Coronary artery (tissue), 2 donors: ENCODE results near the gene WDFY4.

Experiments
- DNase-seq: peaks from one replicate; pipeline ENCODE4 v3.0.0-alpha.2; 2017; ENCODE audit warnings: low spot score
- H3K27ac ChIP-seq, 2 donors: fragments of 200-600 bp; sonication (generic); one replicate each; pipeline ENCODE4 v1.5.1; 2016 to 2019
- H3K4me3 ChIP-seq: fragments of 200-600 bp; sonication (generic); 2 replicates; pipeline ENCODE4 v1.5.1; 2016; ENCODE audit warnings: mild to moderate bottlenecking, moderate library complexity
- TF ChIP-seq, protein P1 (sequence below): fragments of 200-600 bp; sonication (generic); IDR thresholded peaks from one replicate; pipeline ENCODE4 v1.5.1; 2019; ENCODE audit warnings: antibody characterized with exemption

Gene WDFY4

DNA sequence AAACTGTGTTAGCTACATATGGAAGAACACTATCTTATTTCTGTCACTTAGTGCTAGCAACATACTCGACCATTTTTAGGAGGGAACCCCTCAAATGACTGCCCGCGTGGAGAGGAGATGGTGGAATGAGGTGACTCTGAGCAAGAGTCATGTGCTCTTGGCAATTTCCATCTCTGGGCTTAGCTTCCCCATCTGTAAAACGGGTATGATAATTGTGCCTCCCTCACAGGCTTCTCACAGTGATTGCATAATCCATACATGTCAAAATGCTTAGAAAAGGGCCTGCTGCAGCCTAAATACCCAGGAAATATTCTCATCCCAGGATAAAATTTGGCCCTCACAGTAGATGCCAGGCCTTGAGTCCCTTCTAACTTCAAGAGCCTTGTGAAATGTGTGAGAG lies 86.6 kb downstream of the WDFY4 start:
- DNase-seq, result no peak
- no peak overlapping the region for H3K27ac ChIP-seq
- TF ChIP-seq, protein P1, sequence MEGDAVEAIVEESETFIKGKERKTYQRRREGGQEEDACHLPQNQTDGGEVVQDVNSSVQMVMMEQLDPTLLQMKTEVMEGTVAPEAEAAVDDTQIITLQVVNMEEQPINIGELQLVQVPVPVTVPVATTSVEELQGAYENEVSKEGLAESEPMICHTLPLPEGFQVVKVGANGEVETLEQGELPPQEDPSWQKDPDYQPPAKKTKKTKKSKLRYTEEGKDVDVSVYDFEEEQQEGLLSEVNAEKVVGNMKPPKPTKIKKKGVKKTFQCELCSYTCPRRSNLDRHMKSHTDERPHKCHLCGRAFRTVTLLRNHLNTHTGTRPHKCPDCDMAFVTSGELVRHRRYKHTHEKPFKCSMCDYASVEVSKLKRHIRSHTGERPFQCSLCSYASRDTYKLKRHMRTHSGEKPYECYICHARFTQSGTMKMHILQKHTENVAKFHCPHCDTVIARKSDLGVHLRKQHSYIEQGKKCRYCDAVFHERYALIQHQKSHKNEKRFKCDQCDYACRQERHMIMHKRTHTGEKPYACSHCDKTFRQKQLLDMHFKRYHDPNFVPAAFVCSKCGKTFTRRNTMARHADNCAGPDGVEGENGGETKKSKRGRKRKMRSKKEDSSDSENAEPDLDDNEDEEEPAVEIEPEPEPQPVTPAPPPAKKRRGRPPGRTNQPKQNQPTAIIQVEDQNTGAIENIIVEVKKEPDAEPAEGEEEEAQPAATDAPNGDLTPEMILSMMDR, result no peak
- no peak overlapping the region for H3K4me3 ChIP-seq

DNA sequence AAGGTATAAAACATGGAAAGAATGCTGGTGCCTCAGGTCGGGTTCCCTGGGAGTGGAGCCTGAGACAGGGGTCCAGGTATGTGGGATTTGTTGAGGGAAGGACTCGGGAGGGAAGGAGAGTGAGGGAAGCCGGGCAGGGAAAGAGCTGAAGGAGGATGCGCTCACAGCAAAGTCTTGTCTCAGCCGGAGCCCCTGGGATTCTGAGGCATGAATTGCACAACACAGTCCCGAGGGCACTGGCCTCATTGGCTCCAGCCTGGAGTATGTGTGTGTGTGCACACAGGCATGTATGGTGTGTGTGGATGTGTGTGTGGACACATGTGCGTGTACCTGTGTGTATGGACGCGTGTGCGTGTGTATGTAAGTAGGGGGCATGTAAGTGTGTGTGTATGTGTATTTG lies 87.4 kb downstream of the WDFY4 start:
- TF ChIP-seq, protein P1, result no peak
- peak; percentile 55 for DNase-seq

DNA sequence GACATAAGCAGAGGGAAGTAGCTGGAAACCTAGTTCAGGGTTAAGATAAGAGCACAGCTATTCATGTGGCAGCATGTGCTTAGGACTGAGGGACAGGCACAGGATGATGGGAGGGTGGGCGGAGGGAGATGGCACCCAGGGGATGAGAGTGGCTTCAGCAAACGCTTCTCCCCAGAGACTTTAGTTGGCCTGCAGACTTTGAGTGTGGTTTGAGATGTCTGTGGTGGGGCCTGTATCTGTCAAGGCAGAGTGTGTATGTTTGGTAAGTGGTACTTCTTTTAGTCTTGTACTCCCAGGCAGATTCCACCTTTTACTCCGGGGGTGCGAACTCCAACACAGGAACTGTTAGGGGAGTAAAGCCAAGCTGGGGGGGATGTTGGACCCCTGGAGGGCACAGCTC lies 88.9 kb downstream of the WDFY4 start:
- H3K4me3 ChIP-seq, result no peak overlapping the region
- TF ChIP-seq, protein P1, result no peak
- peak; percentile 40 for DNase-seq
- H3K27ac ChIP-seq, result no peak overlapping the region

More for the DNA sequence above, 87.4 kb downstream of the WDFY4 start:
- Histone ChIP-seq H3K27ac (no peak overlapping the region), H3K4me3 (no peak overlapping the region)

DNA sequence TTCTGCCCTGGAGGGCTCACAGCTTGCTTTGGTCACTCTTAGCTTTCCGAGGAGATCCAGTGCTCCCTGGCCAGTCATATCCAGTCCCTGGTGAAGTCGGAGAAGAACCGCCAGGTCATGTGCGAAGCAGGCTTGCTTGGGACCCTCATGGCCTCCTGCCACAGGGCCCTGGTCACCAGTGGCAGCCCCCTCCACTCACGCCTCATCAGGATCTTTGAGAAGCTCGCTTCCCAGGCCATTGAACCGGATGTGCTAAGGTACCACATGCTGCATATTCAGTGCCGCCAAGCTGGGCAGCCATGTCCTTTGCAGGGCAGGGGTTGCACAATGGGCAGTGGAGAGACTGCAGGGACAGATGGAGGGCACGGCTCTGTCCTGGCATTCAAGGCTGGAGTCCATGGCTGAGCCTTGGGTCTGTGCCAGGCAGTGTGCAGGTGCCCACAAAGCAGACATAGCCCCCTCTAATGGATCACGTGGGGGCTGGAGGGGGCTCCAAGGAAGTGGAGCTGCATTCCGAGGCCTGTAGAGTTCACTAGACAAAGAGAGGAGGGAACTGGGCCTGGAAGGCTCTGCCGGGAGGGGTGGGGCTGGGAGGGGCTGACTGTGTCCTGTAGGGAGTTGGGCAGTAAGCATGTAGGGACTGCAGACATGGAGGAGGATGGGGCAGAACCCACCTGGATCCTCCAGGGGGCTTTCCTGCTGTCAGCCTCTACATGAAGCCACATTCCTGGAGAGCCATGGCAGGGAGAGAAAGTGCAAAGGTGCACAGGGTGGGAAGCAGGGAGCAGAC lies 89.9 kb downstream of the WDFY4 start:
- no peak overlapping the region for H3K4me3 ChIP-seq
- TF ChIP-seq, protein P1, result no peak
- H3K27ac ChIP-seq, result no peak overlapping the region
- peak; percentile 49 for DNase-seq

DNA sequence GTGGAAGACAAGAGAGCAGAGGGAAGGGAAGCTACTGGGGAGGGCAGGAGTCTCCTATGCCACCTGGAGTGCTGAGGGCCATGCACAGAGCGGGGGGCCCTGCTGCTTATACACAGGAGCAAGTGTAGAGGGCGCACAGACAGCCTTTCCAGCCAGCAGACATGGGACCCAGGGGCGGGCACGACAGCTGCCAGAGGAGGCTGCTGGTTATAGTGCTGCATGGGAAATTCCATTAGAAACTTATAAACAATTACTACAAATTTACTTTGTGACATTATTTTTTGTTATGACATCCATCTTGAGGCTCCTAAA lies 90.5 kb downstream of the WDFY4 start:
- Histone ChIP-seq H3K4me3 (no peak overlapping the region), H3K27ac (no peak overlapping the region)
- TF ChIP-seq, protein P1, result no peak
- peak; percentile 47 for DNase-seq

DNA sequence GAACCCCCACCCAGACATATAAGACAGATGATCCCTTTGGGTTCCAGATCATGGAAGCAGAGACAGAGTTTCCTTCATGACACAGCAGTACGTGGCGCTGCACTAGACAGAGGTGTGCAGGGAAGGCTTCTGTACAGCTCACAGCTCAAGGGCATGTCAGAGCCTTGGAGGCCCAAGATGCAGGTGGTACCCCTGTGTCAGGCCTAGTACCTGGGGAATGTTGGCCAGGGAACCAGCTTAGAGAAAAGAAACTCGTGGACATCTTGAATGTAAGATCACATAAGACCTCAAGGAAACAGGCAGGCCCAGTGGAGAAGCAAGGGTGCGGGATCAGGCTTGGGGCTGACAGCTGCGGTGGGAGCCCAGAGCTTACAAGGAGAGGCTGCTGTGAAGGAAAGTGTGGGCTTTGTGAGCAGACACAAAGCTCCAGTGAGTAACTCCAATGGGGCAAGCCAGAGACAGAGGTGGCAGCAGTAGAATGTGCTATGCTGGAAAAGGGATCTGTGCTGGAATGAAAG lies 91.4 kb downstream of the WDFY4 start:
- H3K4me3 ChIP-seq, result no peak overlapping the region
- H3K27ac ChIP-seq, result no peak overlapping the region
- TF ChIP-seq, protein P1, result no peak
- peak; percentile 29 for DNase-seq

DNA sequence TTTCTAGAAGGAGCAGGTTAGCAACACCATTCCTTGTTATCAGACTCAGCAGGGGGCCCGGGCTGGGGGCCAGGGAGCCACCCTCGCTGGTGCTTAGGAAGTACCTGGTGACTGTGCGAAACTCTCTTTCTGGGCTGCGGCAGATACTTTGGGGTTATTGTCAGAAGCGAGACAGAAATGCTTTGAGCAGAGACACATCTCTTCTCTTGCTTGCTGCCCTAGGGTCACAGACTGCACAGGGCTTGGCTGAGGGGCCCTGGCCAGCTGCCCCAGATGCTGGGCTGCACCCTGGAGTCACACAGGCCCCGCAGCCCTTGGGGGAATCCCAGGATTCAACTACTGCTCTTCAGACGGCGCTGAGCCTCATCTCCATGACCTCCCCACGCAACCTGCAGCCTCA lies 91.9 kb downstream of the WDFY4 start:
- no peak overlapping the region for H3K27ac ChIP-seq
- TF ChIP-seq, protein P1, result no peak

More for the DNA sequence above, 91.9 kb downstream of the WDFY4 start:
- peak; percentile 38 for DNase-seq
- no peak overlapping the region for H3K4me3 ChIP-seq
